HG03066 (cell line): Measurements from ENCODE around the gene UNC13A.
"Not testable (repeated sequence)": the region's sequence is repeated elsewhere in the genome, so short reads cannot be mapped to it uniquely, and the experiment has no call there.

Experiments used
- ATAC-seq: cut with Tn5 transposase; IDR thresholded peaks from one replicate; pipeline ENCODE4 v1.9.1; 2021; ENCODE audit warnings: low read depth; ENCODE audit not compliant: unreplicated experiment

Gene UNC13A

GRCh38 chr19:17607936-17608335, 80.2 kb downstream of the UNC13A start:
- ATAC-seq = no peak

GRCh38 chr19:17606590-17607185, 81.5 kb downstream of the UNC13A start:
- peak; percentile 17 for ATAC-seq

DNA sequence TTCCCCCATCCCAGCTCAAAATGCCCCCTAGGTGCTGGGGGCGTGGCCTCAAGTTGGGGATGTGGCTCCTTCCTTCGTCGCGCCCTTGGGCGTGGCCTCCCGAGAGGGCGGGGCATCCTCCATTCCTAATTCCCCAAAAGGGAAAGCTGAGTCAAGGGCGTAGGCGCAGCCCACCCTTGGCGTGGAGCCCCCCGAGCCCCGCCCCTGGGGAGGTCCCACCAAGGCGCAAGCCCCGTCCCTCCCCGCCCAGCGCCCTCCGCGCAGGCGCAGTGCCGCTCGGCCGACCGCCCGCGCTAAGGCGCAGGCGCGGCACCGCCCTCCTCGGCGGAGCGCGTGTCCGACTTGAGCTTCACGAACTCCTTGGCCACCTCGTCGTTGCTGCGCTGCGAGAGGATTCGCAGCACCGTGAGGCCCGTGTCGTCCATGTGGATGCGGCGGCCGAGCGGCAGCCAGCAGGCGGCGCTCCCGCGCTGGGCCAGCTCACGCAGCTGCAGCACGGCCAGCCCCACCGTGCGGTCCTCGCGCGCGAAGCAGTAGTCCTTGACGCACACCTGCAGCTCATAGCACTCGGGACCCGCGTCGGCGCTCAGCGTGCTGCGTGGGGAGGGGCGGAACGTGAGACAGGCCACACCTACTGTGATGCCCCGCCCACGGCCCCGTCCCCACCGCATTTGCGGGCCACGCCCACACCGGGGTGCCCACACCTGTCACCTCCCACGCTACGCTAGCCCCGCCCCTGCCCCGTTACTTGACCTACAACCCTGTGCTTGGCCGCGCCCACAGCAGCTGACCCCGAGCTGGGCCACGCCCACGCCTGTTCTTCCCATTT, 82.2 kb downstream of the UNC13A start:
- ATAC-seq = peak; percentile 48

- no peak for ATAC-seq
Measured at GRCh38 chr19:17605117-17605516, 83.0 kb downstream of the UNC13A start.

DNA sequence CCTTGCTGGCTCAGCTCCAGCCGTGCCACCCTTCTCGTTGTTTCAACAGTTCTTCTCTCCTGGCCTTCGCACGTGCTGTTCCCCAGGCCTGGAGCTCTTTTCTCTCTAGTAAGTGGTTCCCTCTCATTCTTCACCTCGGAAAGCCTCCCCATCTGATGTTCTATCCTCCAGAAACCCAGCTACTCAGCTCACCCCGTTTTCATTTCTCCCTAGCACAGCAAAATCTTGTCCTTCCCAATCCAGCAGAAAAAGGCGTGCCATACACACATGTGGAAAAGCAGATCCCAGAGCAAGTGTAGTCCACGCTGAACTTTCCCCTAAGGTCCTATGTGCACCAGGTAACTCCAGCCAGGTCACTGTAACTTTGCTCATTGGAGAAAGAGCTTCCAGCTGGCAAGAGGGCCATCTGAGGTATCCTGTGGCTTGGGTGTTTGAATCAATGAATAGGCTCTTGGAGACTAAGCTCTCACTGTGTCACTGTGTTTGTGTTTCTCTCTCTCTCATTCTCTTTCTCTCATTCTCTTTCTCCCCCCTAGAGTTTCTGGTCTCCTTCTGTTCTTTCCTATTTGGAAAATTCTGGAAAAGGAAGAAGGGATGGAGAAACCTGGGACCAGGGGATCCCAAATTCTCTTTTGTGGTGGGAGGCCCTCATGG, 83.7 kb downstream of the UNC13A start:
- ATAC-seq = no peak

- no peak for ATAC-seq
Measured at GRCh38 chr19:17602872-17603510, 85.2 kb downstream of the UNC13A start.

DNA sequence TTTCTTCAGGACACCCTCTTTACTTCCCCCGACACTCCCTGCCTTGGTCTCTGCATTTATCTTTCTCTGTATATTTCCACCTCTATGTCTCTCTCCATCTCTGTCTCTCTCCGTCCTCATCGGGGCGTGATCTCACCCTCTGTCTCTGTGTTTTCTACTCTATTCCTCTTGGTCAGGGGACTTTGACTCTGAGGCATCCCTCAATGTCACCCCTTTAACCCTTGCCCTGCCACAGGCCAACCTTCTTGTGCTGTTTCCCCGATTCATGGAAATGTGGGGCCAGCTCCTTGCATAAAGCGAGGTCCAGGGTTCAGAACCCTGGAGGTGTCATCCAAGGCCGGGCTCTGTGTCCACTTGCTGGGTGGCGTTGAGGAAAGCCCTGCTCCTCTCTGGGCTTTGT, 85.9 kb downstream of the UNC13A start:
- ATAC-seq = no peak

- no peak for ATAC-seq
Measured at GRCh38 chr19:17601683-17602082, 86.5 kb downstream of the UNC13A start.

DNA sequence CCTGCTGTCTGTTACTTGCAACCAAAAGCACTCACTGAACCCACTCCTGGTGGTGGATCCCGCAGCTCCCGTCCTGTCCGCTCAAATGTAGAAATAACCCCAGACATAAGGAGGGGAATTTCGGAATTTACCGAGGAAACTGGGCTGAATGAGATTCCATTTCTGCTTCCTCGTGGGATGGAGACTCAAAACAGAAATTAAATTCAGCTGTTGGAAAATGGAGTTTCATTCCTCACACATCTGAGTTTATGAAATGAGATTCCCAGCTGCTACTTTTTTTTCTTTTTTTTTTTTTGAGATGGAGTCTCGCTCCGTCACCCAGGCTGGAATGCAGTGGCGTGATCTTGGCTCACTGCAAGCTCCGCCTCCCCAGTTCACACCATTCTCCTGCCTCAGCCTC, 88.4 kb downstream of the UNC13A start:
- no peak for ATAC-seq

DNA sequence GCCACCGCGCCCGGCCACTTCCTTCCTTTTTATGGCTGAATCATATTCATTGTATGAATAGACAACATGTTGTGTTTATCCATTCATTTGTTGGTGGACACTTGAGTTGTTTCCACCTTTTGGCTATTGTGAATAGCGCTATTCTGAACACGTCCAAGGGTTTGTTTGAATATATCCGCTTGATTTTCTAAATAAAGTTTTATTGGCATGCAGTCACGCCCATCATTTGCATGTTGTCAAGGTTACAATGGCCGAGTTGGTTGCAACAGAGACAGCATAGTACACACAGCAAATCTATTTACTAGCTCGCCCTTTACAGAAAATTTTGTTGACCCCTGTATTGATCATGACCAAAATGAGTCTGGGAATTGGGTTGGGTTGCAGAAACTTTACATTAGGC, 89.2 kb downstream of the UNC13A start:
- ATAC-seq = no peak

GRCh38 chr19:17598063-17598462, 90.1 kb downstream of the UNC13A start:
- ATAC-seq = not testable (repeated sequence)

DNA sequence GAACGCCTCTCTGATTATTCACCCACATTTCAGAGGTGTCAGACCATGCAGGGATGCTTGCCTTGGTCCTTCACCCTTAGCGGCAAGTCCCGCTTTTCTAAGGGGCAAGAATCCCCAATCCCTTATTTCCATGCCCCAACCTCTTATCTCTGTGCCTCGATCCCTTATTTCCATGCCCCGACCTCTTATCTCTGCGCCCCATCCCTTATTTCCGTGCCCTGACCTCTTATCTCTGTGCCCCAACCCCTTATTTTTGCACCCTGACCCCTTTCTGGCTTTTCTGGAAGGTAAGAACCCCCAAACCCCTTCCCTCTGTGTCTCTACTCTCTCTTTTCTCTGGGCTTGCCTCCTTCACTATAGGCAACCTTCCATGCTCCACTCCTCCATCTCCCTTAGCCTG, 93.9 kb downstream of the UNC13A start:
- not testable (repeated sequence) for ATAC-seq

DNA sequence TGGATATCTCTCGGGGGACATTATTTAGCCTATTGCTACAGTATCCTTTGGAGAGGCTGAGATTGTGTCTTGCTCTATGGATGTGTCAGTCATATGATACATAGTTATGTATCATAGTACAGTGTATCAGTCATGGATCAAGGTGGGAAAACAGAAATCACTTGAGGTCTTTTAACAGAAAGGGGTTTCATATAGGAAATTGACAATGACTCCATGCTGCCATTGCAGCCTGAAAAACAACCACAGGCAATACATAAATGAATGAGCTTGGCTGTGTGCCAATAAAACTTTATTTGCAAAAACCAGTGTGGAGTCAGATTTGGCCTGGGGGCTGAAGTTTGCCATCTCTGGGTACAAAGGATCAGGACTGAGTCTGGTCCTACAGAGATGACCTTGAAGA, 97.3 kb downstream of the UNC13A start:
- ATAC-seq = no peak

- not testable (repeated sequence) for ATAC-seq
Measured at GRCh38 chr19:17585395-17585794, 102.8 kb downstream of the UNC13A start.

DNA sequence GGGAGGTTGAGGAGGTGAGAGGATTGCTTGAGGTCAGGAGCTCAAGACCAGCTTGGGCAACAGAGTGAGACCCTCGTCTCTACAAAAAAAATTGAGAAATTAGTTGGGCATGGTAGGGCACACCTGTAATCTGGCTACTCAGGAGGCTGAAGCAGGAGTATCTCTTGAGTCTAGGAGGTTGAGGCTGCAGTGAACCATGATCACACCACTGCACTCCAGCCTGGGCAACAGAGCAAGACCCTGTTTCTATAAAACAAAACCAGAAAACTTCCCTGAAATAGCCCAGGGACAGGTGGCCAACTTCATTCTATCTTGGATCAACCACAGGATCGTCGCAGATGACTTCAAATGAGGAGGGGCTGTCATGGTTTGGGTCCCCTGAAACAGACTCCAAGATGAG, 104.0 kb downstream of the UNC13A start:
- no peak for ATAC-seq

- ATAC-seq = no peak
Measured at GRCh38 chr19:17582613-17583012, 105.5 kb downstream of the UNC13A start.

DNA sequence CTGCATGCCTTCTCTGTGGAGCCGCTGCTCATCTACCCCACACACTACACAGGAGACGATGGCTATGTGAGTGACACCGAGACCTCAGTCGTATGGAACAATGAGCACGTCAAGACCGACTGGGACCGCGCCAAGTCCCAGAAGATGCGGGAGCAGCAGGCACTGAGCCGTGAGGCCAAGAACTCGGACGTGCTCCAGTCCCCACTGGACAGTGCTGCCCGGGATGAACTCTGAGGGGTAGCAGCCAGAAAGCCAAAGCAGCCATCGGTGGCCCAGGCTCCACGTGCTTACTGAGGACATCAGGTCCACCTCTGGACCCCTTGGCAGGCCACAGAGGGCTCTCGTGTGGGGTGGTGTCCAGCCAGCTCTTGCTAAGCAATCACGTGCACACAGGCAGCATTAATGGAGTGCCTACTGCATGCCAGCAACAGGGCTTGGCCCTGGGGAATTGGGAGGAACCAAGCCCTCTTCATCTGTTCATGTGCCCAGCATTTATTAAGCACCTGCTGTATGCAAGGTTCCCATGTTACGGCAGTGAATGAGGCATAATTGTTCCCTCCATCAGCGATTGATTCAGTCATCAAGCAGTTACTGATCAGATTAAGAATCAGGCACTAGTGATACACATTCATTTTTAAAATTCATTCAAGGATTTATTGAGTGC, 106.8 kb downstream of the UNC13A start:
- no peak for ATAC-seq

DNA sequence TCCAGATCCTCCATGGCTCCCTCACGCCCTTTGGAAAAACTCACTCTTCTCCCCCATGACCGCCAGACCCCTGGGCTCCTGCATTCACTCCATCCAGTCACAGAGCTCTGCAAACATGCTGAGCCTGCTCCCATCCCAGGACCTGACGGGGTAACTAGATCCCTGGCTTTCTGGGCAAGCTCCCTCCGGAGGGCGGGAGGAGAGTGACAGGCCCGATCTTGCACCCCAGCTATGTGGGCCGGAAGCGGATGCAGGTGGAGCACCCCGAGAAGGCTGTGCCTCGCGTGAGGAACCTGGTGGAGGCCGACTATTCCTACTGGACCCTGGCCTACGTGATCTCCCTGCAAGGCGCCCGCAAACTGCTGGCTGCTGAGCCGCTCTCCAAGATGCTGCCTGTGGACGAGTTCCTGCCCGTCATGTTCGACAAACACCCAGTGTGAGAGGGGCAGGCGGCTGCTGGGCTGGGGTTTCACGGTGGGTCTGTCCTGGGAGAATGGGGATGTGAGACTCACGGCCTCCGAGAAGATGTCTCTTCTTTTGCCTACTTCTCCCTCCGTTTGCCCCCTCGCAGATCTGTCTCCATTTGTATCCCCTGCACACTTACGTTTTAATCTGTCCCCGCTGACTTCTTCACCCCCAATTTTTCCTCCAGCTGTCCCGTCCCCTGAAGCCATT, 107.5 kb downstream of the UNC13A start:
- no peak for ATAC-seq

DNA sequence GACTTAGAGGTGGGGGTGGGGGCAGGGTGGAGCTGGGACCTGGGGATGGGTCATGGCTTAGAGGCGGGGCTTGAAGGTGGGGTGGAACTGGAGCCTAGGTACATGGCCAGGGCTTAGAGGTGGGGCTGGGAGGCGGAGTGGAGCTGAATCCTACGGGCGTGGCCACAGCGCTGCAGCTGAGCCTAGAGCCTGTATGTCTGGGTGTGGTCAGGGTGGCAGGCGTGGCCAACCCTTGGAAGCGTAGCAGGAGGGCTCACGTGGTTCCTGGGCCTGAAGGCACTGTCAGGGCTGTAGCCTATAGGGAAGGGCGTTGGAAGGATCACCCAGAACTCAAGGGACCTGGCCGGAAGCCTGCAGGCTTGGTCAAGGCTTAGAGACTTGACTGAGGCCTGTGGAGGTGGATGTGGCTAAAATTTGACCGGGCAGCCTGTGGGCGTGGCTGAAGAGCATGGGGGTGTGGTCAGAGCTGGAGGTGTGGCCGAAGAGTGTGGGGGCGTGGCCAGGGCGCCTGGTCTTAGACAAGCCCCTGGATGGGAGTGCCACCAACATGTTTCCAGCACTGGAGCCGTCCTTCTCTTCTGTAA, 108.4 kb downstream of the UNC13A start:
- no peak for ATAC-seq
